HFF-Myc (cell line): ENCODE measurements around the gene HCRT.

Experiments
- DNase-seq: peaks from one replicate; pipeline ENCODE4 v3.0.0-alpha.2; 2011; ENCODE audit warnings: low read depth; ENCODE audit errors: extremely low read depth
- H3K4me3 ChIP-seq: replicated peaks from 2 replicates; pipeline ENCODE4 v1.5.1; 2011; ENCODE audit warnings: low read depth, mild to moderate bottlenecking, control low read depth, low read length
- TF ChIP-seq, protein P1 (sequence below): IDR thresholded peaks from 2 replicates; pipeline ENCODE4 v1.5.1; 2012; ENCODE audit warnings: mild to moderate bottlenecking, low read depth, low read length, control low read depth; ENCODE audit errors: missing control alignments

Gene HCRT

DNA sequence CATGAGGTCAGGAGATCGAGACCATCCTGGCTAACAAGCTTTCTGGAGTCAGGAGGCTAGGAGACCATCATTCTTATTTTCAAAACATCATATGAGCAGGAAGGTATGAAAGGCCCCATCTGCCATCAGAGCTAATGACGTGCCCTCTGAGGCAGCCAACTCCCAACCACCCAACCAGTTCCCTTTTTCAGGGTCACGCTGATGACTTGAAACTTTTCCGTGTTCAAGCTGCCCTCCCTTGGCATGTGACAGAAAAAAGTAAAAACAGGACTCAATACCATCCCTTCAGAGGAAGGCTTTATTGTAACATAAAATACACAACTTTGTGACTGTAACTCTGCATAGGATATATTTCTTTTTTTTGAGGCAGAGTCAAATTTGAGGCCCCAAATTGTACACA is 13.6 kb upstream of the HCRT start:
- DNase-seq = no peak
- no peak overlapping the region for H3K4me3 ChIP-seq
- TF ChIP-seq, protein P1, sequence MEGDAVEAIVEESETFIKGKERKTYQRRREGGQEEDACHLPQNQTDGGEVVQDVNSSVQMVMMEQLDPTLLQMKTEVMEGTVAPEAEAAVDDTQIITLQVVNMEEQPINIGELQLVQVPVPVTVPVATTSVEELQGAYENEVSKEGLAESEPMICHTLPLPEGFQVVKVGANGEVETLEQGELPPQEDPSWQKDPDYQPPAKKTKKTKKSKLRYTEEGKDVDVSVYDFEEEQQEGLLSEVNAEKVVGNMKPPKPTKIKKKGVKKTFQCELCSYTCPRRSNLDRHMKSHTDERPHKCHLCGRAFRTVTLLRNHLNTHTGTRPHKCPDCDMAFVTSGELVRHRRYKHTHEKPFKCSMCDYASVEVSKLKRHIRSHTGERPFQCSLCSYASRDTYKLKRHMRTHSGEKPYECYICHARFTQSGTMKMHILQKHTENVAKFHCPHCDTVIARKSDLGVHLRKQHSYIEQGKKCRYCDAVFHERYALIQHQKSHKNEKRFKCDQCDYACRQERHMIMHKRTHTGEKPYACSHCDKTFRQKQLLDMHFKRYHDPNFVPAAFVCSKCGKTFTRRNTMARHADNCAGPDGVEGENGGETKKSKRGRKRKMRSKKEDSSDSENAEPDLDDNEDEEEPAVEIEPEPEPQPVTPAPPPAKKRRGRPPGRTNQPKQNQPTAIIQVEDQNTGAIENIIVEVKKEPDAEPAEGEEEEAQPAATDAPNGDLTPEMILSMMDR = no peak

DNA sequence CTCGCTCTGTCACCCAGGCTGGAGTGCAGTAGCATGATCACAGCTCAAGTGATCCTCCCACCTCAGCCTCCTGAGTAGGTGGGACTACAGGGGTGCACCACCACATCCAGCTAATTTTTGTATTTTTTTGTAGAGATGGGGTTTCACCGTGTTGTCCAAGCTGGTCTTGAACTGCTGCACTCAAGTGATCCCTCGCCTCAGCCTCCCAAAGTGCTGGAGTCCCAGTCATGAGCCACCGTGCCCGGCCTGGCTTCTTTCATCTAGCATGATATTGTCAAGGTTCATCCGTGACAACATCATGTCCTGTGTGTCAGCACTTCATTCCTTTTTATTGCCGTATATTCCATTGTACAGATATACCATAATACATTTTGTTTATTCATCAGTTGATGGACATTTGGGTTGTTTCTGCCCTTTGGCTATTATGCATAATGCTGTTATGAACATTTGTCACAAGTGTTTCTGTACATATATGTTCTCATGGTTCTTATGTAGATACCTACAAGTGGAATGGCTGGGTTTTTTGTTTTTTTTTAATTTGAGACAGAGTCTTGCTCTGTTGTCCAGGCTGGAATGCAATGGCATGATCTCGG is 12.4 kb upstream of the HCRT start:
- no peak for DNase-seq
- TF ChIP-seq, protein P1 = no peak
- no peak overlapping the region for H3K4me3 ChIP-seq

DNA sequence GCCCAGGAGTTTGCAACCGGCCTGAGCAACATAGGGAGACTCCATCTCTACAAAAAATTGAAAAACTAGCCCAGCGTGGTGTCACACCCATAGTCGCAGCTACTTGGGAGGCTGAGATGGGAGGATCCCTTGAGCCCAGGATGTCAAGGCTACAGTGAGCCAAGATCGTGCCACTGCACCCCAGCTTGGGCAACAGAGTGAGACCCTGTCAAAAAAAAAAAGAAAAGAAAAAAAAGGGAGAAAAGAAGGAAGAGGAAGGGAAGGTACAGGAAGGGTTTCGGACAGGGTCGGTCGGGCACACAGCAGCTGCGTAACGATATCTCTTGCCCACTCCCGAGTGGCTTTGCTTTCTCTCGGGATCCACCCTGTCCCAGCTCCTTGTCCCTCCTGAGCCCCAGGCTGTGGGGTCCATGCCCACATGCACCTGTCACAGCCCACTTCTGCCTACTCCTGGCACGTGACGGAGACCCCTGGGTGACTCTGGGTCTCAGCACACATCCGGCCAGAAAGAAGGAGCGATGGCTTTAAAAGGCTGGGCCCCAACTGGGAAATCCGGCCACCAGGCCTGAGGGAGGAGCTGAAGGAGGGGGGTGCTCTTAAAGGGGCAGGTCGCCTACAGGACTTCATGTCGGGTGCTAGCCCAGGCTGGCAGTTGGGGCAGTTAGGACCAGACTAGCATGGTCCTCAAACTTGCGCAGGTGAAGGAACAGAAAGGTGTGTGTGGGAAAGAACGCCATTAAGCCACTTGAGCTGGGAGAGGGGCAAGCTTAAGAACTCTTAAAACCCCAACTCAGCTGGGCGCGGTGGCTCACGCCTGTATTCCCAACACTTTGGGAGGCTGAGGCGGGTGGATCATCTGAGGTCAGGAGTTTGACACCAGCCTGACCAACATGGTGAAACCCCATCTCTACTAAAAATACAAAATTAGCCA is 9.0 kb upstream of the HCRT start, which contains the start of gene GHDC:
TSS of gene GHDC (minus strand) at position 526 of the 931 bp plus-strand sequence. CDS start 913 bp downstream, outside the sequence.
- TF ChIP-seq, protein P1 = no peak
- peak; percentile 39 for DNase-seq
- peak within 1 kb of the TSS; percentile 47 for H3K4me3 ChIP-seq

DNA sequence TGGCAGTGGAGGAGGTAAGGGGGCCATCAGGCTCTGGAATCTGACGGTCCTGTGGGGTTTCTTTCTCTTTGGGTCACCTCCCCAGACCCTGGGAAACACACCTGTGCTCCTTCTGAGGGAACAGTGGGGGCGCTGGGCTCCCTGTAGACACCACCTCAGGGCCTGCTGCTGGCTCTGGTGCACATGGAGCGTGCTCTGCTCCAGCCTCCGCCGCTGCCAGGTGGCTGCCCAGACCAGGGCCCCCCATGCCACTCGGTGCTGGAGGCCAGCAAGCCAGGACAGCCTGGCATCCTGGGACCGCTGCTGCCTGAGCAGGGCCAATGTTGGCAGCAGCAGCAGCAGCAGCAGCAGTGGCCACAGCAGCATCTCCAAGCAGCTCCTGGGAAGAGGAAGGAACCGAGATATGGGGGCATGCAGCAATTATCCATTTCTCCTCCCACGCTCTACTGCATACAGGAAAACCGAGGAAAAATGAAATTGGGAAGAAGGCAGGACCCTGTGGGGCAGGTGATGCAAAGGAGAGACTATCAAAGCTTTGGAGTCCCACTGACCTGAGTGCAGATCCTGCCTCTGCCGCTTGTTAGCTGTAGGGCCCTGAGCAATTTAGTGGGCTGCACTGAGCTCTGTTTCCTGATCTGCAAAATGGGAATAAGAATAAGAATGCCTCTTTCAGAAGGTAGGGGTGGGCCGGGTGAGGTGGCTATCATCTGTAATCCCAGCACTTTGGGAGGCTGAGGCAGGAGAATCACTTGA is 8.1 kb upstream of the HCRT start:
- DNase-seq = no peak
- TF ChIP-seq, protein P1 = no peak
- peak overlapping the region; percentile 47 for H3K4me3 ChIP-seq

DNA sequence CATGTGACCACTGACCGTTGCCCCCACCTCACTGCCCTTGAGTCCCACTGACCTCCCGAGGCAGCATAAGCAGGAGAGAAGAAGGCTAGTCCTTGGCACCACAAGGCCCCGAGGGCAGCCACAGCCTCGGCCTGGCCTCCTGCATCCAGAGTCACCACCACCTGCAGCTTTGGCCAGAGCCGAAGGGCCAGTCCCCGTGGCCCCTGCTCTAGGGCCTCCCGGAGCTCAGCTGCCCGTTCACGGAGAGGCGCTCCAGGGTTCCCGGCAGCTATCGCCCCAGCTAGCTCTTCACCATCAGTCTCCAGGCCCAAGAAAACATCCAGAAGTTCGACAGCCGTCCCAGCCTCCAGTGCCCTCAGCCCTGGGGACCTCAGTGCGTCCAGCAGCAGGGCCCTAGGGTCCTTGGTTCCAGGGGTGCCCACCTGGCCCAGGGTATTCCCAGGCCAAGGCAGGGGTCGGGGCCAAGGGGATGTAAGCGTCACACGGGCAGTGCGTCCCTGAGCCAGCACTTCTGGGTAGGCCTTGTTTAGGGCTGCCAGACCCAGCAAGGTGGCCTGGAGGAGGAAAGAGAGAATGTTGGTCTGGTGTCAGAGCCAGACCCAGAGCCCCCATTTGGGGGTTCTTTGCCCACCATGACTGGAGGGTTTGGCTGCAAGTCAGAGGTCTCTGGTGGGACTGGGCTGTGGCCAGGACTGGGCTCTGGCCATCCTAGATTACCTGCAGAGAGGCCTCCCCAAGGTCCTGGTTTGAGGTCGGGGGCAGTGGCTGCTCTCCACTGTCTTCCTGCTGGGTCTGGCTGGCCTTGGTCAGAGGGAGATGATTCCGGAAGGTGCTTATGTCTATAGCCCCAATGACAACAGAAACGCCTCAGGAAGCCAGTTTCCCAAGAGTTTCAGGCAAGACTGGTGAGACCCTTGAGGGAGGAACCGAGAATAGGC is 7.2 kb upstream of the HCRT start:
- no peak for DNase-seq
- TF ChIP-seq, protein P1 = no peak
- no peak overlapping the region for H3K4me3 ChIP-seq

DNA sequence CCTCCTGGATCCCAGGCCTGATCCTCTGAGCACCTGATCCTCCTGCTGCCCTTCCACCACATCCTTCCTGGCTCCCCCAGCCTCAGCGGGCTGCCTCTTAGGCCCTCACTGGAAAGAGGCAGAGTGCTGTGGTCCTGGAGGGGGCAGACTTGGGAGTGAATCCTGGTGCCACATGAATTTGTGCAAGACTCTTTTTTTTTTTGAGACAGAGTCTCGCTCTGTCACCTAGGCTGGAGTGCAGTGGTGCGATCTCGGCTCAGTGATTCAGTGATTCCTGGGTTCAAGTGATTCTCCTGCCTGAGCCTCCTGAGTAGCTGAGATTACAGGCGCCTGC is 6.0 kb upstream of the HCRT start:
- TF ChIP-seq, protein P1 = no peak
- no peak overlapping the region for H3K4me3 ChIP-seq
- no peak for DNase-seq
